Measurements from ENCODE around the gene ANKRD13D.
"Not testable (repeated sequence)": the region's sequence is repeated elsewhere in the genome, so short reads cannot be mapped to it uniquely, and the experiment has no call there.

ANKRD13D gene

DNA sequence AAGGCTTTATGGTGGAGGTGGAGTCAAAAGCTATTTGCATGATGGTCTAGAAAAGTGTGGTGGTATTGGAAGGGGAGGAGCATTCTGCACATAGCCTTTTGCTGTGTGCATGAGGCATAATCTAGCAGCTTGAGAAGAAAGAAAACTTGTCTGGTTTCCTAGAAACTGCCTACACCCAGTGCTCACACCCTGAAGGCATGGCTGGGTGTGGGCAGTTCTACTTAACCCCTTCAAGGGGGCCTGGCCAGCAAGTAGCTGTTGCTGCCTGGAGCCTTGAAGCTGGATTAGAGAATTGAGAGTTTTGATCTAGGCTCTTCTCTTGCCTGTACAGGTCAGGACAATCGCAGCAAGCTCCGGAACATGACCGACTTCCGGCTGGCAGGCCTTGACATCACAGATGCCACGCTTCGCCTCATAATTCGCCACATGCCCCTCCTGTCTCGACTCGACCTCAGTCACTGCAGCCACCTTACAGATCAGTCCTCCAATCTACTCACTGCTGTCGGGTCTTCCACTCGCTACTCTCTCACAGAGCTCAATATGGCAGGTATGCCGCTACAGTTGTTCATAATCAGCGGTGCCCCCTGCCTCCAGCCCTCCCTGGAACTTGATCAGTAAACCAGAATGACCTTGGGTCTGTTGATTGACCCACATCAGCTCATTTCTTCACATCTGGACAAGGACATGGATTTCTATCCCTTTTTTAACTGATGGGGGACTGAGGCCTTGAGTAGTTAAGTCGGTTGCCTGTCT, 35.1 kb upstream of the ANKRD13D start:
- DNase-seq (ENCODE audit: low read depth in 1 of 2, low spot score in 1 of 2), result peak in 1 of 2 experiments; percentile 48
- in situ Hi-C loops (cut with HindIII; ENCODE audit: low pct_unique_long_range_greater_than_20kb, low sequenced_read_pairs), result no loop called here
- TF ChIP-seq JUND (IDR thresholded peaks at IDR 0.05; ENCODE audit: low read depth), result no peak

DNA sequence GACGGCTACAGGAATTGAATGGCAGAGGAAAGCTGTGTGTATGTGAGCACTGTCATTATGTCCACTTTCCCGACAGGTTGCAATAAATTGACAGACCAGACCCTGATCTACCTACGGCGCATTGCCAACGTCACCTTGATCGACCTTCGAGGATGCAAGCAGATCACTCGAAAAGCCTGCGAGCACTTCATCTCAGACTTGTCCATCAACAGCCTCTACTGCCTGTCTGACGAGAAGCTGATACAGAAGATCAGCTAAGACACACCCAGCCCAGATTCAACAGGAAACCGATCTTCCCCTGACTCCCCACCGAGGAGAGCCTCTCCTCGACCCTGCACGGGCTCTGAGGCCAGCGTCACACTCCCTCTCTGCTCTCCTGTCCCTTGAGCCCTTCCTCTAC, 34.3 kb upstream of the ANKRD13D start:
- no peak for DNase-seq (ENCODE audit: low read depth in 1 of 2, low spot score in 1 of 2)
- in situ Hi-C loops (cut with HindIII; ENCODE audit: low pct_unique_long_range_greater_than_20kb, low sequenced_read_pairs), result no loop called here
- no peak for TF ChIP-seq JUND (IDR thresholded peaks at IDR 0.05; ENCODE audit: low read depth)

DNA sequence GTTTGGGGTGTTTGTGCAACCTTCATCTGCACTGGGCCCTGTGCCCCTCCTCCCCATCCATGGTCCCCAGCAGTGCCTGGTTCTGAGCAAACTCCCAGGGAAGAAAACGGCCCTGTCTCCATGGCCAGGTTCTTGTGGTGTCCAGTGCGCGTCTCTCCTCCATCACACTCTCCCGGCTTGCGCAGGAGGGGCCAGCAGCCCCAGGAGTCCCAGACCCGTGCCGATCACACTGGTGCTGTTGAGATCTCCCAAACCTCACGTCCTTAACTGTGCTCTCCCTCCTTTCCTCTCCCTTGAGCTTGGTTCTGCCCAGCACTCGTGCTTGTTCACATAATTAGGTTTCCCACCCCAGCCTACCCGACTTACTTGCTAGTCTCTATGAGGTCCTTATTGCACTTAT, 33.8 kb upstream of the ANKRD13D start:
- in situ Hi-C loops (cut with HindIII; ENCODE audit: low pct_unique_long_range_greater_than_20kb, low sequenced_read_pairs), result no loop called here
- no peak for DNase-seq (ENCODE audit: low read depth in 1 of 2, low spot score in 1 of 2)
- TF ChIP-seq JUND (IDR thresholded peaks at IDR 0.05; ENCODE audit: low read depth), result no peak

DNA sequence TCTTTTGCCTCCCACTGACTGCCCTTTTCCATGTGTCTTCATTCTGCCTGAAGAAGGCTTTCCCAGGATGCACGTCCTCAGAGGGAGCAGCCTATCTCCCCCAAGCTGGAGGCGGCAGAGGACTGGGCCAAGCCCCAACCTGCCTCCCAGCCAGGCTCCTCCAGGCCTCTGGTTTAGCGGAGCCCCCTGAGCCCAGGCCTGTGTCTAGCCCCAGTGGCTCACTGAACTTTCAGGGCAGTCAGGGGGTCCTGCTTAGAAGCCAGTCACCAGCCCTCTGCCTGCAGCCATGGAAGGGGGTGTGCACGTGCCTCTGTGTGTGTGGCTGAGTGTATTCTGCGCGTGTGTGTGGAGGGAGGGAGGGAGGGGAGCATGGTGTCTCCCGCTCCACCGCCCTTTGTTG, 33.2 kb upstream of the ANKRD13D start:
- DNase-seq (ENCODE audit: low read depth in 1 of 2, low spot score in 1 of 2), result no peak
- in situ Hi-C loops (cut with HindIII; ENCODE audit: low pct_unique_long_range_greater_than_20kb, low sequenced_read_pairs), result no loop called here
- no peak for TF ChIP-seq JUND (IDR thresholded peaks at IDR 0.05; ENCODE audit: low read depth)

DNA sequence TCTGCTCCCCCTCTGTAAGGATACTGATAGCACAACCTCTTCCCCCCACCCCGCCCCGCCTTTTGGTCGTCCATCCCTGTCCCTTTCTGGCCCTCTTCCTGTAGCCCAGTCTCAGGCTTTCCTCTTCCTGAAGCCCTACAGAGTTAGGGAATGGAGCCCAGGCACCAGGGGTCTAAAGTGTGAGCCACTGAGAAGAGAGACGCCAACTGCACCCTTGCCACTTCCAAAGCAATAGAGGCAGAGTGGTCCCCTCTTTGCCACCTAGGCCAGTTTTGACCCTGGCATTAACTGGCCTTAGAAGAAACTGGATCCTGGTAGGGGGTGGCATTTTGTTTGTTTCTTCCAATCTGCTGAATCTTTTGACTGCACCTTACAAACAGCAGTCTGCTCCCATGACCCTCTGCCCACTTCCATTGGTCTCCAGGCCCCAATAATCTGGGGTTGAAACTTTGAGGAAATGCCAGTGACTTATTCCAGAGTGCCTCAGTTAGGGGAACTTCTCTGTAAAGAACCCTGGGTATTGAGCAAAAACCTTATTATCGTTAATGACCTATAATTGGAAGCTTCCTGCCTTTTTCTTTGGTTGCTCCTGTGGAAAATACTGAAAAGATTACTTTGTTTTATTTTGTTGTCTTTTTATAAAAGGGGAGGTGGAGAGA, 32.5 kb upstream of the ANKRD13D start:
- in situ Hi-C loops (cut with HindIII; ENCODE audit: low pct_unique_long_range_greater_than_20kb, low sequenced_read_pairs), result no loop called here
- no peak for TF ChIP-seq JUND (IDR thresholded peaks at IDR 0.05; ENCODE audit: low read depth)
- no peak for DNase-seq (ENCODE audit: low read depth in 1 of 2, low spot score in 1 of 2)

DNA sequence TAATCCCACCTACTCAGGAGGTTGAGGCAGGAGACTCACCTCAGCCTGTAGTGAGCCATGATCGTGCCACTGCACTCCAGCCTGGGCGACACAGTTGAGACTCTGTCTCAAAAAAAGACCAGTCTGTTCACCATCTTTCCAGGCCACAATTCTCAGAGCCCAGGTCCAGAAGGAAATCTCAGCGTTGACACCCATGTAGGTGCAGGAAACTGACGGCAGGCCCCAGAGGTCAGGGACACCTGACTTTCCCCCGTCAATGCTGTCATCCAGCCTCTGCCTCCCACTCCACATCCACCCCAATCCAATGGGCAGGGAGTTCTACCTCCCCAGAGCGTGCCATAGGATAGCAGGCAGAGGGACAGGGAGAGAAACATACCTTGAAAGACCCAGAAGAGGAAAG, 28.7 kb upstream of the ANKRD13D start:
- in situ Hi-C loops (cut with HindIII; ENCODE audit: low pct_unique_long_range_greater_than_20kb, low sequenced_read_pairs), result no loop called here
- no peak for TF ChIP-seq JUND (IDR thresholded peaks at IDR 0.05; ENCODE audit: low read depth)
- no peak for DNase-seq (ENCODE audit: low read depth in 1 of 2, low spot score in 1 of 2)

DNA sequence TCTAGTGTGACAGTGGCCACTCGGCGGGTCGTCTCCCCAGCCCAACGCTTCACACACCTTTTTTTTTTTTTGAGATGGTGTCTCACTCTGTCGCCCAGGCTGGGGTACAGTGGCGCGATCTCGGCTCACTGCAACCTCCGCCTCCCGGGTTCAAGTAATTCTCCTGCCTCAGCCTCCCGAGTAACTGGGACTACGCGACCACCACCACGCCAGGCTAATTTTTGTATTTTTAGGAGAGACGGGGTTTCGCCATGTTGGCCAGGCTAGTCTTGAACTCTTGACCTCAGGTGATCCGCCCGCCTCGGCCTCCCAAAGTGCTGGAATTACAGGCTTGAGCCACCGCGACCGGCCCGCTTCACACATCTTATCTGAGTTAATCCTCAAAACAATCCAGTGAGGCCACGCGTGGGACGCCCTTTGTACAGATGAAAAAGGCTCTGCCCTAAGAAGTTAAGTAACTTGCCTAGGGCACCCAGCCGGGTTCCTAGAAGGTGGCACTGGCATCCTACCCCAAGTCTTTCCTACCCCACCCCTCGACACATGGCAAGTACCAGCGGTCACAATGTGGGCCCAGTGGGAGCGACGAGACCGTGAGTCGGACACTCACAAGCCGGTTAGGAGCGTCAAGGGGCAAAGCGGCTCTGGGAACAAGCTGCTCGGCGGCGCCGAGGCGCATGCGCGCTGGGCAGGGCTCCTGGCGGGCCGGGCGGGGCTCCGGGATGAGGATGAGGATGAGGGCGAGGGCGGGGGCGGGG, 28.0 kb upstream of the ANKRD13D start:
- DNase-seq (ENCODE audit: low read depth in 1 of 2, low spot score in 1 of 2), result peak; percentile 86 to 87
- in situ Hi-C loops (cut with HindIII; ENCODE audit: low pct_unique_long_range_greater_than_20kb, low sequenced_read_pairs), result not testable (repeated sequence)

DNA sequence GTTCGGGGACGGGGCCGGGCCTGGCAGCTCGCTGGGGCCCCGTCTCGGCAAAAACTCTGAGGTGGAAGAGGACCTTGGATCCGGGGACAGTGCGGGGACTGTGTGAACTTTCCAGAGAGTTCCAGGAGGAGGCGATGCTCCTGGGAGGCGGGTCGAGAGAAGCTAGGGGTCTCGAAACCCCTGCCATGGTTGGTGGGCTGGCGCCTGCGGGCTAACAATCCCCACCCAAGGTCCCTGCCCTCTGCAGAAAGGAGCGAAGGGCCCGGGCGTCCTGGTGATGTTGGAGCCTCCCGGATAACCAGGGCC, 27.5 kb upstream of the ANKRD13D start:
- DNase-seq (ENCODE audit: low read depth in 1 of 2, low spot score in 1 of 2), result no peak
- no peak for TF ChIP-seq JUND (IDR thresholded peaks at IDR 0.05; ENCODE audit: low read depth)
- in situ Hi-C loops (cut with HindIII; ENCODE audit: low pct_unique_long_range_greater_than_20kb, low sequenced_read_pairs), result no loop called here

DNA sequence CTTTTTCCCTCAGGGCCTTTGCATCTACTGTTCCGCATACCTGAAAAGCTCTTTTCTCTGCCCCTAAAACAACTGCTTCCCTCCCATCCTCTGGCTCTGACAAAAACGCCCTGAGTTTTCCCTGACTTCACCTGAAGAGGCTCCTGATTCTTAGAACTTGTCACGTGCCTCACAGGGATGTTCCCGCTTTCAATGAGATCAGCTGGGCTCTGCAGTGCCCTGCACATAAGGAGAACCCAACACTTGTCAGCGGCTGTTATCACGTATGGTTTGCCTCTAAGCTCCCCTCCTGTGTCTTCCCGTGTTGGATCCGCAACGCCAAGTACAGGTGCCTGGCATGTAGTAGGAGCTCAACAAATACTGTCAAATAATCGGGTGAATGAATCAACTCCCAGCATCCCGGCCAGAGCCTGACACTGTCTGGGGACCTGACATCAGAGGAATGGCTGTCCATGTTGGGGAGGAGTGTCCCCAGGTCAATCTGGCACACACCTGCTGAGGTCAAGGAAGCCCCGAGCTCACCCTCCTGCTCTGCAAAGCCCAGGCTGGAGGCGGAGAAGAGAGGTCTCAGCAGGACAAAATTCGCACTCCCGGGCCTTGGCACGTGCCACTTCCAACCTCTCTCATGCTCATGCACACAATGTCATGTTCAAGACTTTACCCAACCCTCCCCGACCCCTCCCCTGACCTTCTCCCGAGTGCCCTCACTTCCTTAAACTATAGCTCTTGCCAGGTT, 27.0 kb upstream of the ANKRD13D start:
- TF ChIP-seq JUND (IDR thresholded peaks at IDR 0.05; ENCODE audit: low read depth), result no peak
- DNase-seq (ENCODE audit: low read depth in 1 of 2, low spot score in 1 of 2), result peak in 1 of 2 experiments; percentile 65
- in situ Hi-C loops (cut with HindIII; ENCODE audit: low pct_unique_long_range_greater_than_20kb, low sequenced_read_pairs), result no loop called here

DNA sequence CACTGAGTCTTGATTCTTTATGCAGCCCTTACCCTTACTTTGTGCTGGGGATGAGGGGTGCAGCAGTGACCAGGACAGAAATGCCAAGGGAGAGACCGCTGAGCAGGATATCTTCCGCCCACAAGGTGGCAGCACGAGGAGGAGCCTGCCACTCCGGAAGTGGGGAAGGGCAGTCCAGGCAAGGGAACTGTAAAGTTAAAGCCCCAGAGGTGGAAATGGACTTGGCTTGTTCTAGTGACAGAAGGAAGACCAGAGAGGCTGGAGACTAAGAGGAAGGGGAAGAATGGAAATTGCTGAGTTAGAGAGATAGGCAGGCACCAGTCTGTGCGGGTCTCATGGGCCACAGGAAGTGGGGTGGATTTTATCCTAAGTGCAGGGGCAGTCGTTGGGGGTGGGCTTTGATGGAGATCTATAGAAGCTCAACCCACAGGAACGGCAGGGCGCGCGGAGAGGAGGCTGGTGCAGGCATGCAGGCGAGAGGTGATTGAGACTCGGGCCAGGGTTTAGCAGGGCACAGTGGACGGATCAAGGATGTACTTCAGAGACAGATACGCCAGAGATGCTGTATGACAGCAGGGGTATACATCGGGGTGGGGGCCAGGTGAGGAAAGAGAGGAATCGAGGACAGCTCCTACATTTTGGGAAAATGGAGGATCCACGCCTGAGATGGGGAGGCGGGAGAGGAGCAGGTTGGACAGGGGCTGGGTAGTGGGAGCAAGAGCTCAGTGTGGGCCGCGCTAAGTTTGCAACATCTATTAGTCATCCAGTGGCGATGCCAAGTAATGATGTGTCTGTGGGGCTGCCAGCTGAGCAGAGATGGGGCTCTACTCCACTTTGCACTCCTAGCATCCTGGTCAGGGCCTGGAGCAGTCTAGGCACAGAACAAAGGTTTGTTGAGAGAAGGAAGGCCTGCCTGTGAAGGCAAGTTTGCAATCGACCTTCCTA, 26.1 kb upstream of the ANKRD13D start:
- in situ Hi-C loops (cut with HindIII; ENCODE audit: low pct_unique_long_range_greater_than_20kb, low sequenced_read_pairs), result no loop called here
- DNase-seq (ENCODE audit: low read depth in 1 of 2, low spot score in 1 of 2), result peak; percentile 90 to 99
- TF ChIP-seq JUND (IDR thresholded peaks at IDR 0.05; ENCODE audit: low read depth), result no peak

DNA sequence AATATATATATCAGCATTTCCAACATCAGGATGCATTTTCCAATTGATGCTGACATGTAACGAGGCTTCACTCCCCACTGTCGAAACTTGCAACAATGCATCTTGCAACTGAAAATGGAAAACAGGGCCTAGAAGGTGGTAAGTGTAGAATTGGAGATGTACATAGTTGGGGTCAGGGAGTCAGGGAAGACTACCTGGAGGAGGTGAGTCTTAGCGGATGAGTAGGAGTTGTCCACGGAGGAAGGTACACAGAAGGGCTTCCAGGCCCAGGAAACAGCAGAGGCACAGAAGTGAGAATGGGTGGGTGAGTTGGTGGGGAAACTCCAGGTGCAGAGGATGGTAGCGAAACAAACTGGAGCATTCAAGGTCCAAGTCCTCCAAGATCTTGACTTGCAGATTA, 24.8 kb upstream of the ANKRD13D start:
- DNase-seq (ENCODE audit: low read depth in 1 of 2, low spot score in 1 of 2), result no peak
- in situ Hi-C loops (cut with HindIII; ENCODE audit: low pct_unique_long_range_greater_than_20kb, low sequenced_read_pairs), result no loop called here
- no peak for TF ChIP-seq JUND (IDR thresholded peaks at IDR 0.05; ENCODE audit: low read depth)

All from T47D (cell line).